Stimulated activated memory B cell treated with anti-CD40 and anti-IgM and Interleukin-4, amounts not matched to agents 10 μg/mL and 1 μg/mL and 100 μg/mL, for 72 hours (primary cell): Measurements from ENCODE around the gene ST7L.

Source experiments
- ATAC-seq: fragments of 150-1000 bp; cut with Tn5 transposase; 2 replicates; pipeline ENCODE4 v1.10.0; 2021
- H3K27ac Mint-ChIP-seq: one replicate; pipeline ENCODE4 v1.8.0; 2022; ENCODE audit warnings: mild to moderate bottlenecking, mixed read lengths
- H3K27me3 Mint-ChIP-seq: one replicate; pipeline ENCODE4 v1.8.0; 2022; ENCODE audit warnings: mixed read lengths
- H3K36me3 Mint-ChIP-seq: one replicate; pipeline ENCODE4 v1.8.0; 2022; ENCODE audit warnings: mixed read lengths
- H3K4me1 Mint-ChIP-seq: one replicate; pipeline ENCODE4 v1.8.0; 2022; ENCODE audit warnings: mixed read lengths
- H3K4me3 Mint-ChIP-seq: one replicate; pipeline ENCODE4 v1.8.0; 2022; ENCODE audit warnings: mild to moderate bottlenecking, moderate library complexity, mixed read lengths
- H3K9me3 Mint-ChIP-seq: one replicate; pipeline ENCODE4 v1.8.0; 2022; ENCODE audit warnings: mixed read lengths

The ST7L gene

GRCh38 chr1:112544011-112544688, 74.8 kb downstream of the ST7L start:
- H3K27ac Mint-ChIP-seq = no peak overlapping the region
- H3K36me3 Mint-ChIP-seq = peaks cover 24% of the 10 kb centered on the region
- no peak for ATAC-seq
- no peaks in the 10 kb centered on the region for H3K27me3 Mint-ChIP-seq
- H3K4me3 Mint-ChIP-seq = no peak overlapping the region
- H3K4me1 Mint-ChIP-seq = no peaks in the 10 kb centered on the region
- no peaks in the 10 kb centered on the region for H3K9me3 Mint-ChIP-seq

DNA sequence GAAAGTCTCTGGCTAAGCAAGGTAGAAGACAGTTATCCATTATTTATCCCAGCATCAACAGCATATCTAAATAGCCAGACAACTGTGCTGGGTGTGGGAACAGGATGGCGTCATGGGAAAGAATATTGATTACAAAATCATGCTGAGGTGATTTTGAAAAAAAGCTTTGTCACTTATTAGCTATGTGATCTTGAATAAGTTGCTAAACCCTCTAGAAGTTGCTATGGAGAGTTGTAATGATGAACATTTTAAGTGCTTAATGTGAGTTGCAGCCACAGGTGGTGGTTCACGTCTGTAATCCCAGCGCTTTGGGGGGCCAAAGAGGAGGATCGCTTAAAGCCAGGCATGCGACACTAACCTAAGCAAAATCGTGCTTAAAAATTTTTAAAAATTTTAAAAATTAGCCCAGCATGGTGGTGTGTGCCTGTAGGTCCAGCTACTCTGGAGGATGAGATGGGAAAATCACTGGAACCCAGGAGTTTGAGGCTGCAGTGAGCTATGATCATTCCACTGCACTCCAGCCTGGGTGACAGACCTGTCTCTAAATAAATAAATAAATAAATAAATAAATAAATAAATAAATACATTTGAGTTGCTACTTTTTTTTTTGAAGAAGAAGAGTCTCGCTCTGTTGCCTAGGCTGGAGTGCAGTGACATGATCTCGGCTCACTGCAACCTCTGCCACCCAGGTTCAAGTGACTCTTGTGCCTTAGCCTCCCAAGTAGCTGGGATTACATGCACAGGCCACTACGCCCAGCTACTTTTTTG, 76.6 kb downstream of the ST7L start:
- Mint-ChIP-seq H3K4me1 (no peaks in the 10 kb centered on the region), H3K27me3 (no peaks in the 10 kb centered on the region), H3K9me3 (no peaks in the 10 kb centered on the region), H3K36me3 (peaks cover 27% of the 10 kb centered on the region), H3K27ac (no peak overlapping the region), H3K4me3 (no peak overlapping the region)
- ATAC-seq = no peak

GRCh38 chr1:112541299-112541698, 77.6 kb downstream of the ST7L start:
- H3K4me1 Mint-ChIP-seq = no peaks in the 10 kb centered on the region
- no peak for ATAC-seq
- H3K27me3 Mint-ChIP-seq = no peaks in the 10 kb centered on the region
- H3K27ac Mint-ChIP-seq = no peak overlapping the region
- H3K4me3 Mint-ChIP-seq = no peak overlapping the region
- peaks cover 27% of the 10 kb centered on the region for H3K36me3 Mint-ChIP-seq
- no peaks in the 10 kb centered on the region for H3K9me3 Mint-ChIP-seq

DNA sequence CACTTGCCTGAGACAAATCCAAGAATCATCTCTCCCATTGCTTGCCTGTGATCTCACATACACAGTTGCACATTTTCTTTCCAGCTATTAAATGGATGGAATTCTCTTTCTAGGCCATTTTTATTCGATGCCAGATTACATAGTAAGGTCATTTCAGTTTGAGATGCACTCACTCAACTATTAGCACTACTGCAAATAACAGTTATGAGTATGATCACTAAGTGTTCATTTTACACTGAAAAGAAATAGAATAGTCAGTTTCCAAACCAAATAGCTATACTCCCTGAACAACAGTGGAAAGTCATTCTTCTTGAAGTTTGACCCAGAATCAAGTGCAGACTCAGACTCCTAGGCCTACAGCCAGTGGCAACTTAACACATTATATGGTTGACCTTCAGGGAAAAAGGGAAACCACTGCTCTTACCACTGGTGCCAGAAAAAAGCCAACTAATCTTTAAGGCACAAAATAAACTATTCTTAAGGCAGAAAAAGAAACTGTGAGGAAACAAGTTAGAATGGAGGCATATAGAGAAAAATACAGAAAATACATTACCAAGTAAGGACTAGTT, 78.6 kb downstream of the ST7L start:
- Mint-ChIP-seq H3K27me3 (no peaks in the 10 kb centered on the region), H3K27ac (no peak overlapping the region), H3K4me3 (no peak overlapping the region), H3K4me1 (no peaks in the 10 kb centered on the region), H3K9me3 (no peaks in the 10 kb centered on the region), H3K36me3 (peaks cover 22% of the 10 kb centered on the region)
- no peak for ATAC-seq

- no peak for ATAC-seq
- Mint-ChIP-seq H3K4me3 (no peak overlapping the region), H3K27me3 (no peaks in the 10 kb centered on the region), H3K4me1 (no peaks in the 10 kb centered on the region), H3K9me3 (no peaks in the 10 kb centered on the region), H3K27ac (no peak overlapping the region), H3K36me3 (peaks cover 30% of the 10 kb centered on the region)
Observed at GRCh38 chr1:112538883-112539282, 80.1 kb downstream of the ST7L start.

- Mint-ChIP-seq H3K27ac (no peak overlapping the region), H3K4me3 (no peak overlapping the region), H3K36me3 (peaks cover 32% of the 10 kb centered on the region), H3K9me3 (no peaks in the 10 kb centered on the region), H3K27me3 (no peaks in the 10 kb centered on the region), H3K4me1 (no peaks in the 10 kb centered on the region)
- no peak for ATAC-seq
Observed at GRCh38 chr1:112537456-112537855, 81.5 kb downstream of the ST7L start.

GRCh38 chr1:112536561-112536960, 82.4 kb downstream of the ST7L start:
- Mint-ChIP-seq H3K4me3 (no peak overlapping the region), H3K4me1 (no peaks in the 10 kb centered on the region), H3K27me3 (no peaks in the 10 kb centered on the region), H3K27ac (no peak overlapping the region), H3K36me3 (peaks cover 32% of the 10 kb centered on the region), H3K9me3 (no peaks in the 10 kb centered on the region)
- no peak for ATAC-seq

- no peak for ATAC-seq
- Mint-ChIP-seq H3K27ac (no peak overlapping the region), H3K27me3 (no peaks in the 10 kb centered on the region), H3K36me3 (peaks cover 11% of the 10 kb centered on the region), H3K4me3 (no peak overlapping the region), H3K9me3 (no peaks in the 10 kb centered on the region), H3K4me1 (no peaks in the 10 kb centered on the region)
Observed at GRCh38 chr1:112533029-112533428, 85.9 kb downstream of the ST7L start.

- peaks cover 20% of the 10 kb centered on the region for H3K36me3 Mint-ChIP-seq
- H3K4me3 Mint-ChIP-seq = no peak overlapping the region
- no peak overlapping the region for H3K27ac Mint-ChIP-seq
Observed at GRCh38 chr1:112532064-112532463, 86.9 kb downstream of the ST7L start.

DNA sequence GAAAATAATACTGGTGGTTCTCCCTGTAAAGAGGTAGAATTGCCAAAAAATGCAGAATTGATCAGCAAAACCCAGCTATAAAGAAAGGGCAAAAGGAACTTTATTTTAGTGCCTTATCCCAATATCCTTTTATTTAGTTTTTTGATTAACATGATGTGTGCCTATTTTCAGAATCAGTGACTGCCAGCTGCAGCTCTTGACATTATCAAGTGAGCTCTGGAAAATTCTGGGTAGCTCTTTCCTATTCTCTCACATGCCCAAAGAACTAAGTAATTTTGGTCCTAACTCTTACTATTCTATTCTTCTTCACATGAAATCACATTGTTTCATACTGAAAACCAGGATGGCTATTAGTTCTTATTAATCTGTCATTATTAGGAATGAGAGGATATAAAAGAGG, 88.1 kb downstream of the ST7L start:
- Mint-ChIP-seq H3K27ac (no peak overlapping the region), H3K36me3 (peaks cover 23% of the 10 kb centered on the region), H3K4me3 (no peak overlapping the region), H3K27me3 (no peaks in the 10 kb centered on the region), H3K4me1 (no peaks in the 10 kb centered on the region), H3K9me3 (no peaks in the 10 kb centered on the region)
- no peak for ATAC-seq

More at GRCh38 chr1:112532064-112532463, 86.9 kb downstream of the ST7L start:
- Mint-ChIP-seq H3K9me3 (no peaks in the 10 kb centered on the region), H3K4me1 (no peaks in the 10 kb centered on the region), H3K27me3 (no peaks in the 10 kb centered on the region)
- no peak for ATAC-seq

GRCh38 chr1:112529301-112529700, 89.6 kb downstream of the ST7L start:
- Mint-ChIP-seq H3K36me3 (peaks cover 18% of the 10 kb centered on the region), H3K27me3 (no peaks in the 10 kb centered on the region), H3K9me3 (no peaks in the 10 kb centered on the region), H3K4me1 (no peaks in the 10 kb centered on the region), H3K4me3 (no peak overlapping the region), H3K27ac (no peak overlapping the region)
- no peak for ATAC-seq

GRCh38 chr1:112528076-112528475, 90.9 kb downstream of the ST7L start:
- H3K4me1 Mint-ChIP-seq = no peaks in the 10 kb centered on the region
- no peak for ATAC-seq
- H3K27ac Mint-ChIP-seq = no peak overlapping the region
- H3K27me3 Mint-ChIP-seq = no peaks in the 10 kb centered on the region
- H3K4me3 Mint-ChIP-seq = no peak overlapping the region
- H3K9me3 Mint-ChIP-seq = no peaks in the 10 kb centered on the region
- H3K36me3 Mint-ChIP-seq = peaks cover 12% of the 10 kb centered on the region

GRCh38 chr1:112527266-112528010, 91.5 kb downstream of the ST7L start:
- ATAC-seq = no peak
- Mint-ChIP-seq H3K4me1 (no peaks in the 10 kb centered on the region), H3K4me3 (no peak overlapping the region), H3K27me3 (no peaks in the 10 kb centered on the region), H3K9me3 (no peaks in the 10 kb centered on the region), H3K36me3 (peaks cover 12% of the 10 kb centered on the region), H3K27ac (no peak overlapping the region)

GRCh38 chr1:112524986-112525385, 94.0 kb downstream of the ST7L start:
- peaks cover 12% of the 10 kb centered on the region for H3K36me3 Mint-ChIP-seq
- H3K4me1 Mint-ChIP-seq = no peaks in the 10 kb centered on the region
- H3K9me3 Mint-ChIP-seq = no peaks in the 10 kb centered on the region
- no peak overlapping the region for H3K4me3 Mint-ChIP-seq
- H3K27me3 Mint-ChIP-seq = no peaks in the 10 kb centered on the region
- no peak for ATAC-seq
- no peak overlapping the region for H3K27ac Mint-ChIP-seq

- Mint-ChIP-seq H3K9me3 (no peaks in the 10 kb centered on the region), H3K27ac (no peak overlapping the region), H3K4me3 (no peak overlapping the region), H3K36me3 (peaks cover 12% of the 10 kb centered on the region), H3K4me1 (no peaks in the 10 kb centered on the region), H3K27me3 (no peaks in the 10 kb centered on the region)
- ATAC-seq = no peak
Observed at GRCh38 chr1:112524251-112524650, 94.7 kb downstream of the ST7L start.
